ENCODE results near the gene SIK3.

- TF ChIP-seq POLR2AphosphoS5 (IDR thresholded peaks at IDR 0.05; ENCODE audit: low read depth) = no peak
- TF ChIP-seq CTCF (IDR thresholded peaks at IDR 0.05; ENCODE audit: insufficient read depth, low read length) = no peak
- no peak for TF ChIP-seq SPI1 (IDR thresholded peaks at IDR 0.05; ENCODE audit: borderline replicate concordance, low read depth)
These were observed 77.2 kb downstream of the SIK3 start for GRCh38 chr11:117020869-117021564.

Measured in HL-60 (cell line).